HG03520 (cell line): ENCODE data around the gene KIF5B.
"Not testable (repeated sequence)": the region's sequence is repeated elsewhere in the genome, so short reads cannot be mapped to it uniquely, and the experiment has no call there.

Experiments
- ATAC-seq: cut with Tn5 transposase; IDR thresholded peaks from one replicate; pipeline ENCODE4 v1.9.1; 2021; ENCODE audit warnings: mild to moderate bottlenecking, moderate library complexity; ENCODE audit not compliant: unreplicated experiment

KIF5B gene

DNA sequence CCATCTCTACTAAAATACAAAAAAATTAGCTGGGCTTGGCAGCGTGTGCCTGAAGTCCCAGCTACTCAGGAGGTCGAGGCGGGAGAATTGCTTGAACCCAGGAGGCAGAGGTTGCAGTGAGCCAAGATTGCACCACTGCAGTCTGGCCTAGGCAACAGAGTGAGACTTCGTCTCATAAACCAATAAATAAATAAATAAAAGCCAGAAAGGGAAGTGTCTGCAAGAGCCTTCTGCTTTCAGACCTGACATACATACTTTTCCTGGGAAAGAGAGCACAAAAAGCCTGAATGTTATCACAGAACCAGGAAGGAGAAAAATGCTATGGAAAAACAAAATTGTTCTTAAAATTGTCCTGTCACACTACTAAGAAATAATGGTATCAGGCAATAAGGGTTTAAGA lies 4.1 kb upstream of the KIF5B start:
- ATAC-seq, result no peak

- no peak for ATAC-seq
Measured at GRCh38 chr10:32059472-32059871, 3.2 kb upstream of the KIF5B start.

GRCh38 chr10:32057036-32057372 lies 779 bp upstream of the KIF5B start:
- no peak for ATAC-seq

DNA sequence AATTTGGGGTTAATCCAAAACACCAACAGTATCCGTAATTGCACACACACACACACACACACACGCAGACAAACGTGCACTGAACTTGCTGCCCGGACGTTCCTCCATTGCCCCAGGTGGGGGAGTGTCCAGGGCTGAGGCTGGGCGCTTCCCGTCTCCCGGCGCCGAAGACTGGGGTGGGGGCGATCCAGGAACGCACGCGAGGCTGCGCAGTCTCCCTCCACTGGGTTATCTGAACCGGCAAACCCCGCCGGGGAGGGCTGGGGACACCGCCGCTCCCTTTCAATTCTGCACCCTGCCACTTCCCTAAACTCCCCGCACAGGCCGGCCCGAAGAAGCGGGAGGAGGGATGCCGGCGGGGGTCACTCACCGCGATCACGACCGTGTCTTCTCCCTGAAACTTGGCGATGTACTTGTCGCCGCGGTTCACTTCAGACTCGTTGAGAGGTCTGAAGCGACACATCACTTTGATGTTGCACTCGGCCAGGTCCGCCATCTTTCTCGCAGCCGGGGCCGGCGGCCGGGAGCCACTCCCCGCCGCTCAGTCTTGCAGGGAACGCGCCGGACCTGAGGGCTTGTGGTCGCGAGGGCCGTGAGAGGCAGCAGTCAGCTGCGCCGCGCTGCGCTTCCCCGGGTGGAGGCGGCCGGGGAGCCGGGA lies 618 bp downstream of the KIF5B start:
- peak; percentile 42 for ATAC-seq

DNA sequence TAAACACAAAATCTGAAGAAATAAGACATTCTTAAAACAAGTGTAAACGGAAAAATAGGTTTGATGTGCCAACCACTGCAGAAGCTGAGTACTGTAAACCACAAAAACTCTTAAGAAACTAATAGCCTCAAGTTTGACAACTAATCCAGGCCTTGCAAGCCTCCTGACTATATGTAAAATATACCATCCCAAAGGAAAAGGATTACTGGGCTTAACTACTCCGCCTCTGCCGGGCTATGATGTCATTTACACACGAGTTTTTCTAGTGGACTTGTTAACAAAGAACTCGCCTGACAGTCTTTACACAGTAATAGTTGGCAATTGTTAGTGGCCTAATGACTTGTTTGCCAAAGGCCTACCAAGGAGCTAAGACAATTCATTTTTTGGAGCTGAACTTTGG lies 2.1 kb downstream of the KIF5B start:
- no peak for ATAC-seq

DNA sequence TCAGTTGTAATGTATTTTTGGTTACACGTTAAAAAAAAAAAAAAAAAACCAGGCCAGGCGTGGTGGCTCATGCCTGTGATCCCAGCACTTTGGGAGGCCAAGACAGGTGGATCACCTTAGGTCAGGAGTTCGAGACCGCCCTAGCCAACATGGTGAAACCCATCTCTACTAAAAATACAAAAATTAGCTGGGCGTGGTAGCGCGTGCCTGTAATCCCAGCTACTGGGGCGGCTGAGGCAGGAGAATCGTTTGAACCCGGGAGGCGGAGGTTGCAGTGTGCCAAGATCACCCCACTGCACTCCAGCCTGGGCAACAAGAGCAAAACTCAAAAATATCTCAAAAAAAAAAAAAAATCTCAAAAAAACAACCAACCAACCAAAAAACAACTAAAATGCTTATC lies 2.8 kb downstream of the KIF5B start:
- not testable (repeated sequence) for ATAC-seq

GRCh38 chr10:32051926-32052325 lies 4.3 kb downstream of the KIF5B start:
- no peak for ATAC-seq

DNA sequence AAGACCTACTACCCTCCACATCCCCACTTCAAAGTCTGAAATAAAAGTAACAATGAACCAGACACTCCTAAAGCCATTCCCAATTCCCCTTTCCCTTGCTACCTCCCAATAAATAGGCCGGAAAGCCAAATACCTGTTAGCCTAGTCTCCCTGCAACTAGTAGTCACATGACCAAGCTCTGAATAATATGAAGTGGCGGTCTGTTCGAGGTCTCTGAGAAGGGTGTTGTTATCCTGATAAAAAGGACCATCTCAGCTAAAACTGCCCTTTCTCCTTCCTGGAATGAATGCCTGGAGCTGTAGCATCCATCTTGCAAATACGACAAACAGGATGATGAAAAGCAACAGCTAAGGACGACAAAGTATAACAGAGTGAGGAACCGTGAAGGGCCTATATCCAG lies 6.0 kb downstream of the KIF5B start:
- ATAC-seq, result no peak

DNA sequence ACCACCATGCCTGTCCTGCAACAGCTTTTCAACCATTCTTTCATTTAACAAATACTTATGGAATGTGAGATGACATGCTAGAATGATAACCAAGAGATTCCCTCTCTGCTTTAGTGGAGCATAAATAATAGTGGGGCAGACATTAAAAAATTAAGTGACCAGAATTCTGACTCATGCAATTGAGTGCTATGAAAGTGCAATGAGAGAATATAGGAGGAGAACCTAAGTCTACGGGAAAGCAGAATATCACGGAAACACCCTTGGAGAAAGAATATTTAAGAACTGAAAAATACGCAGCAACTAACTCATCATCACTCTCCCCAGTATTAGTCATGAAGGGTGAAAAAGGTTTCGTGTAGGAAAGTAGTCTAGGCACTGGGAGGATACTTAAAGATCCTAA lies 7.1 kb downstream of the KIF5B start:
- ATAC-seq, result no peak

GRCh38 chr10:32048282-32048681 lies 7.9 kb downstream of the KIF5B start:
- no peak for ATAC-seq

DNA sequence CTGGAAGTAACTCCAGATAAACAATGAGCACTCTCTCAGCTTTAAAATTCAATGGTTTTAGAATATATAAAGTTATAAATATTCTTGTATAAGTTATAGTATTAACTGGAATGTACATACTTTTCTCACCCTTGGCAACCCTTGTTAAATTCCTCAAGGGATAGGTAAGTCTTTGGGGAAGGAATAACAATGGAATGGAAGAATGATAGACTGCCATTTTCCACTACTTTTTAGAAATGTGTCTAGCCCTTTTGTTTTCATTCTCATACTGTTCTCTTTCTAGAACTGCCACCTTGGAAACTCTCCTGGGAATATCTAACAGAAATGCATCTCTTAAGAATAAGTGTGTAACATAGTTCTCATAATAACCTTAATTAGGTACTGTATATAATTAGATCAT lies 8.3 kb downstream of the KIF5B start:
- ATAC-seq, result no peak

DNA sequence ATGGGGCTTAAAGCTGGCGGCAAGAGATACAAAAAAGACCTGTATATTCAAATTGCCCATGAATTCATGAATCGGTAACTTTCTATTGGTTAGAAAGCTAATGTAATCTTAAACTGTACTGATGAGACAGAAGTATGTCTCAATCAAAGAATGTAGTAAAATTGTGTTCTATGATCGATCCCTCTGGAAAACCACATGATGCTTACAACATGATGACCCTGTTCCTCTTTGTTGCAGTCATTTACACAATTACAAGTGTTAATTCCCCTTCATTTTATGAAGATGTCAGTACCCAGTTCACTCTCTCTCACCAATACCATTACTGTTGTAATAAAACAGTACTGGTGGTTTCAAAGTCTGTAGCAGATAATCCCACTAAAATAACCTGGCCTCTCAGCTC lies 10.1 kb downstream of the KIF5B start:
- ATAC-seq, result no peak

GRCh38 chr10:32042730-32043129 lies 13.5 kb downstream of the KIF5B start:
- not testable (repeated sequence) for ATAC-seq

GRCh38 chr10:32041290-32042028 lies 14.8 kb downstream of the KIF5B start:
- ATAC-seq, result no peak

GRCh38 chr10:32039734-32040133 lies 16.5 kb downstream of the KIF5B start:
- ATAC-seq, result no peak

- ATAC-seq, result no peak
Measured at GRCh38 chr10:32038777-32039176, 17.4 kb downstream of the KIF5B start.

- ATAC-seq, result no peak
Measured at GRCh38 chr10:32036922-32037321, 19.3 kb downstream of the KIF5B start.

- no peak for ATAC-seq
Measured at GRCh38 chr10:32035038-32035437, 21.2 kb downstream of the KIF5B start.

DNA sequence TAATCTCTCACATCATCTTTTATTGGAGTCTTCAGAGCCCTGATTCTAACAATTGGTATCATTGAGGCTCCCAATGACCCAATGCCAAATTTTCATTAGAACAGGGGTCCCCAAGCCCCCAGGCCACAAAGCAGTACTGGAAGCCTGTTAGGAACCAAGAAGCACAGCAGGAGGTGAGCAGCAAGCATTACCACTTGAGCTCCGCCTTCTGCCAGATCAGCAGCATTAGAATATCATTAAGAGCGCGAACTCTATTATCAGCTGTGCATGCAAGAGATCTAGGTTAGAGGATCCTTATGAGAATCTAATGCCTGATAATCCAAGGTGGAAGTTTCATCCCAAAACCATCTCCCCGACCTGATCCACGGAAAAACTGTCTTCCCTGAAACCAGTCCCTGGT lies 23.1 kb downstream of the KIF5B start:
- ATAC-seq, result no peak

GRCh38 chr10:32031920-32032319 lies 24.3 kb downstream of the KIF5B start:
- no peak for ATAC-seq

DNA sequence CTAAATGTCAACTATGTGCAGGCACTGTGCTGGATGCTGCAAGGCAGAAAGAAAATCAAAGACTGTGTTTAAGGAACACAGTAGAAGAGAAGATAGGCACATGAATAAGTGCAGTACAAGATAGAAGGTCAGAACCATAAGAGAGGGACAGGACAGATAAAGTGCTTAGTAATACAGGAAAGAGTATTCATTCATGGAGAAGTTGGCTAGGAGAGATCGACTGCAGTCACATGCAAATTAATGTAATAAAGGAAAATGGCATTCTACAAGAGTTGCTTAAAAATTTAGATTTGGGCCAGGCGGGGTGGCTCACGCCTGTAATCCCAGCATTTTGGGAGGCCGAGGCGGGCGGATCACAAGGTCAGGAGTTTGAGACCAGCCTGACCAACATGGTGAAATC lies 24.8 kb downstream of the KIF5B start:
- ATAC-seq, result no peak

GRCh38 chr10:32028710-32029109 lies 27.5 kb downstream of the KIF5B start:
- no peak for ATAC-seq

GRCh38 chr10:32023264-32023663 lies 33.0 kb downstream of the KIF5B start:
- ATAC-seq, result no peak
